HG02759 (cell line): ENCODE results near the gene KCTD5.
"Not testable (repeated sequence)": the region's sequence is repeated elsewhere in the genome, so short reads cannot be mapped to it uniquely, and the experiment has no call there.

ENCODE experiments used
- ATAC-seq: cut with Tn5 transposase; IDR thresholded peaks from one replicate; pipeline ENCODE4 v1.9.1; 2021; ENCODE audit warnings: mild to moderate bottlenecking, moderate library complexity; ENCODE audit not compliant: unreplicated experiment

KCTD5 gene

GRCh38 chr16:2721634-2722173, 39.4 kb downstream of the KCTD5 start:
- ATAC-seq: not testable (repeated sequence)

GRCh38 chr16:2724088-2724676, 41.9 kb downstream of the KCTD5 start:
- ATAC-seq: no peak

GRCh38 chr16:2724816-2725348, 42.6 kb downstream of the KCTD5 start:
- ATAC-seq: no peak

GRCh38 chr16:2726923-2727322, 44.6 kb downstream of the KCTD5 start:
- no peak for ATAC-seq

GRCh38 chr16:2728034-2728433, 45.7 kb downstream of the KCTD5 start:
- no peak for ATAC-seq

GRCh38 chr16:2734844-2735515, 52.7 kb downstream of the KCTD5 start:
- no peak for ATAC-seq

GRCh38 chr16:2736476-2737237, 54.3 kb downstream of the KCTD5 start:
- ATAC-seq: no peak

- no peak for ATAC-seq
Measured at GRCh38 chr16:2737238-2737605, 54.9 kb downstream of the KCTD5 start.

- ATAC-seq: no peak
Measured at GRCh38 chr16:2737895-2738418, 55.6 kb downstream of the KCTD5 start.

- no peak for ATAC-seq
Measured at GRCh38 chr16:2738615-2739014, 56.3 kb downstream of the KCTD5 start.

- no peak for ATAC-seq
Measured at GRCh38 chr16:2739625-2740430, 57.5 kb downstream of the KCTD5 start.

GRCh38 chr16:2740476-2740875, 58.2 kb downstream of the KCTD5 start:
- ATAC-seq: no peak

- no peak for ATAC-seq
Measured at GRCh38 chr16:2741168-2741567, 58.8 kb downstream of the KCTD5 start.

- no peak for ATAC-seq
Measured at GRCh38 chr16:2742323-2743006, 60.1 kb downstream of the KCTD5 start.

GRCh38 chr16:2743007-2743810, 60.9 kb downstream of the KCTD5 start:
- no peak for ATAC-seq

- ATAC-seq: no peak
Measured at GRCh38 chr16:2744711-2745110, 62.4 kb downstream of the KCTD5 start.

GRCh38 chr16:2745116-2745890, 63.0 kb downstream of the KCTD5 start:
- no peak for ATAC-seq

- no peak for ATAC-seq
Measured at GRCh38 chr16:2745961-2746360, 63.6 kb downstream of the KCTD5 start.
